Neural progenitor cell (in vitro differentiated cells): Measurements from ENCODE around the gene SLC16A9. TPM values are rescaled to one million over a fixed set of nuclear protein-coding genes. Genes with fewer than 3 reads are reported as not detected.

Source experiments
- DNase-seq: peaks from one replicate; pipeline ENCODE4 v3.0.0-alpha.2; 2016; ENCODE audit warnings: low spot score
- H2AFZ ChIP-seq: fragments of 200-600 bp; sonication (generic); replicated peaks from 2 replicates; pipeline ENCODE4 v1.6.1; 2016; ENCODE audit warnings: antibody characterized with exemption
- H3F3A ChIP-seq: fragments of 200-600 bp; sonication (generic); 2 replicates; pipeline ENCODE4 v1.6.1; 2016; ENCODE audit warnings: antibody characterized with exemption, low read depth
- H3K27ac ChIP-seq: fragments of 200-600 bp; sonication (generic); 2 replicates; pipeline ENCODE4 v1.5.1; 2016; ENCODE audit warnings: mild to moderate bottlenecking
- H3K27me3 ChIP-seq: fragments of 200-600 bp; sonication (generic); 2 replicates; pipeline ENCODE4 v1.6.1; 2016; ENCODE audit warnings: mild to moderate bottlenecking, moderate library complexity
- H3K36me3 ChIP-seq: fragments of 200-600 bp; sonication (generic); 2 replicates; pipeline ENCODE4 v1.5.1; 2016
- H3K4me1 ChIP-seq: fragments of 200-600 bp; sonication (generic); 2 replicates; pipeline ENCODE4 v1.6.1; 2016; ENCODE audit warnings: mixed run types
- H3K4me2 ChIP-seq: fragments of 200-600 bp; sonication (generic); 2 replicates; pipeline ENCODE4 v1.6.1; 2016
- H3K4me3 ChIP-seq: fragments of 200-600 bp; sonication (generic); 2 replicates; pipeline ENCODE4 v1.5.1; 2016
- H3K79me2 ChIP-seq: fragments of 200-600 bp; sonication (generic); 2 replicates; pipeline ENCODE4 v1.6.1; 2016; ENCODE audit warnings: low read depth
- H3K9ac ChIP-seq: fragments of 200-600 bp; sonication (generic); 2 replicates; pipeline ENCODE4 v1.6.1; 2016
- H3K9me3 ChIP-seq: fragments of 200-600 bp; sonication (generic); 2 replicates; pipeline ENCODE4 v1.5.1; 2016; ENCODE audit warnings: low read depth
- H4K20me1 ChIP-seq: fragments of 200-600 bp; sonication (generic); 2 replicates; pipeline ENCODE4 v1.6.1; 2016; ENCODE audit warnings: low read depth
- H3K27ac Mint-ChIP-seq: 3 replicates; pipeline ENCODE4 v1.8.0; 2021; ENCODE audit warnings: mixed read lengths
- H3K27me3 Mint-ChIP-seq: 2 replicates; pipeline ENCODE4 v1.8.0; 2022; ENCODE audit warnings: low read depth, mild to moderate bottlenecking, inconsistent platforms, moderate library complexity, mixed read lengths; ENCODE audit not compliant: insufficient read depth
- H3K36me3 Mint-ChIP-seq: 3 replicates; pipeline ENCODE4 v1.8.0; 2021; ENCODE audit warnings: mixed read lengths
- H3K4me1 Mint-ChIP-seq: 3 replicates; pipeline ENCODE4 v1.8.0; 2021; ENCODE audit warnings: mixed read lengths
- H3K4me3 Mint-ChIP-seq: 3 replicates; pipeline ENCODE4 v1.8.0; 2021; ENCODE audit warnings: mild to moderate bottlenecking, moderate library complexity, mixed read lengths
- H3K9me3 Mint-ChIP-seq: 3 replicates; pipeline ENCODE4 v1.8.0; 2020; ENCODE audit warnings: mixed read lengths
- CTCF ChIP-seq: fragments of 200-600 bp; sonication (generic); IDR thresholded peaks from 2 replicates; pipeline ENCODE4 v1.5.1; 2017; ENCODE audit warnings: antibody characterized with exemption, mild to moderate bottlenecking
- EZH2 ChIP-seq: fragments of 200-600 bp; sonication (generic); IDR thresholded peaks from 2 replicates; pipeline ENCODE4 v1.6.1; 2017; ENCODE audit warnings: antibody characterized with exemption, mild to moderate bottlenecking, moderate library complexity
- EZH2phosphoT487 ChIP-seq: fragments of 200-600 bp; sonication (generic); IDR thresholded peaks from 2 replicates; pipeline ENCODE4 v1.6.1; 2017; ENCODE audit warnings: antibody characterized with exemption
- total RNA-seq: library from RNA; depleted of rRNA; stranded (reverse); fragments of >200 nt; gene quantifications from 2 replicates; pipeline ENCODE4 v1.2.3, GENCODE V29; 2015; ENCODE audit warnings: low replicate concordance

SLC16A9 gene
- total RNA-seq, 1 donor from 2014 or later = 48.5 TPM

- no peak within 1 kb of the TSS for H3K4me3 Mint-ChIP-seq
- Histone ChIP-seq H3K79me2 (no peaks in the 10 kb centered on the region), H3K9ac (no peak within 1 kb of the TSS), H3K4me2 (no peak within 1 kb of the TSS), H3K27me3 (no peaks in the 10 kb centered on the region), H3K9me3 (no peaks in the 10 kb centered on the region), H3K4me1 (no peaks in the 10 kb centered on the region), H3K27ac (no peak within 1 kb of the TSS), H4K20me1 (no peaks in the 10 kb centered on the region), H3K4me3 (no peak within 1 kb of the TSS), H3K36me3 (no peaks in the 10 kb centered on the region), H3F3A (no peaks in the 10 kb centered on the region), H2AFZ (no peak within 1 kb of the TSS)
- H3K27ac Mint-ChIP-seq = no peak within 1 kb of the TSS
- H3K36me3 Mint-ChIP-seq = no peaks in the 10 kb centered on the region
- TF ChIP-seq CTCF (no peak), EZH2 (no peak), EZH2phosphoT487 (no peak)
- DNase-seq = no peak
- peaks cover 9% of the 10 kb centered on the region for H3K4me1 Mint-ChIP-seq
- peaks cover 5% of the 10 kb centered on the region for H3K27me3 Mint-ChIP-seq
- no peaks in the 10 kb centered on the region for H3K9me3 Mint-ChIP-seq
Observed at GRCh38 chr10:59753267-59753666, 43.6 kb upstream of the SLC16A9 start, which contains the start of gene MRLN. Gene MRLN, minus strand, starts transcription at chr10:59753455.

DNA sequence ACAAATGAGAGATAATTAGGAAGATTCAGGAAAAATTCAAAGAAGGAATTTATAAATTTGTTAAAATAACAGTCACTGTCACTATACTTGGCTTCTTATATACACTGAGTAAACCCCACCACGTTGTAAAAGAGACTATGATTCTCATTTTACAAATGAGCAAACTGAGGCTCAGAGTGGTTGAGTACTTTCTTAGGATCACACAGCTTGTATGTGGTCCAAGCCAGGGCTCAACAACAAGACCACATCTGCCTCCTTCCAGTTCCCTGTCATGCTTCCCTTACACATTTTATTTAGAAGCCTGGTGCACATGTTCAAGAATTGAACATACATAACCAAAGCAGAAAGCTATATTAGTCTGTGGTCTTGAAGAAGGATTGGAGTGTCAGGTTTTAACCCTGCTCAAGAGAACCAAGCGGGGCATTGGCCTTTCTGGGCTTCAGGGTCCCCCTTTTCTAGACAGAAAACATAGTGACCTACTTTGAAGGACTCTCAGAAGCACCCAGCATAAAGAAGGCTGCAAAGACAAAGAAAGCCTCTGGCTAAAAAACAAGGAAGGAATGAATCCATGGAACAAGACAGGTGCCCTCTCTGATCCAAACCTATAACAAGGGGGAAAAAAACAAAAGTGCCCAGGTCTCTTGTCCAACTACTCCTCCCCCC, 42.8 kb upstream of the SLC16A9 start:
- H4K20me1 ChIP-seq = no peaks in the 10 kb centered on the region
- H3K4me1 ChIP-seq = no peaks in the 10 kb centered on the region
- H3K9ac ChIP-seq = no peak overlapping the region
- Mint-ChIP-seq H3K4me3 (no peak overlapping the region), H3K27me3 (peaks cover 5% of the 10 kb centered on the region), H3K27ac (no peak overlapping the region), H3K36me3 (no peaks in the 10 kb centered on the region), H3K4me1 (peaks cover 9% of the 10 kb centered on the region), H3K9me3 (no peaks in the 10 kb centered on the region)
- DNase-seq = no peak
- H3K27ac ChIP-seq = no peak overlapping the region
- no peak overlapping the region for H3K4me3 ChIP-seq
- no peaks in the 10 kb centered on the region for H3K36me3 ChIP-seq
- TF ChIP-seq EZH2phosphoT487 (no peak), CTCF (no peak), EZH2 (no peak)
- H3K27me3 ChIP-seq = no peaks in the 10 kb centered on the region
- H2AFZ ChIP-seq = no peak overlapping the region
- no peaks in the 10 kb centered on the region for H3K79me2 ChIP-seq
- no peaks in the 10 kb centered on the region for H3F3A ChIP-seq
- no peaks in the 10 kb centered on the region for H3K9me3 ChIP-seq
- H3K4me2 ChIP-seq = no peak overlapping the region

- no peaks in the 10 kb centered on the region for H3F3A ChIP-seq
- H3K4me2 ChIP-seq = no peak overlapping the region
- Mint-ChIP-seq H3K9me3 (no peaks in the 10 kb centered on the region), H3K4me1 (peaks cover 9% of the 10 kb centered on the region), H3K4me3 (no peak overlapping the region), H3K36me3 (no peaks in the 10 kb centered on the region), H3K27ac (no peak overlapping the region), H3K27me3 (peaks cover 5% of the 10 kb centered on the region)
- H3K4me3 ChIP-seq = no peak overlapping the region
- TF ChIP-seq EZH2 (no peak), EZH2phosphoT487 (no peak), CTCF (no peak)
- H4K20me1 ChIP-seq = no peaks in the 10 kb centered on the region
- H3K9me3 ChIP-seq = no peaks in the 10 kb centered on the region
- no peak for DNase-seq
- H3K27me3 ChIP-seq = no peaks in the 10 kb centered on the region
- H3K4me1 ChIP-seq = no peaks in the 10 kb centered on the region
- no peak overlapping the region for H3K27ac ChIP-seq
- no peaks in the 10 kb centered on the region for H3K36me3 ChIP-seq
- no peak overlapping the region for H2AFZ ChIP-seq
- no peak overlapping the region for H3K9ac ChIP-seq
- no peaks in the 10 kb centered on the region for H3K79me2 ChIP-seq
Observed at GRCh38 chr10:59750155-59750945, 40.7 kb upstream of the SLC16A9 start.
